Panc1 (cell line): ENCODE measurements around the gene TSHR. TPM values are rescaled to one million over a fixed set of nuclear protein-coding genes. Genes with fewer than 3 reads are reported as not detected.

Experiments used
- ATAC-seq: fragments of 200-7000 bp; cut with Tn5 transposase; 2 replicates; pipeline ENCODE4 v1.9.1; 2020; ENCODE audit warnings: mild to moderate bottlenecking, moderate library complexity
- BruUV-seq: library from RNA; stranded (reverse); fragments of 400-500 nt; replicated peaks from 2 replicates; lab custom pipeline; 2021; lab: Mats Ljungman, UMichigan
- CTCF ChIA-PET: fragments of 300-600 bp; sonication (Branson Sonifier 250); formaldehyde crosslinking; loops from one replicate; lab custom pipeline; 2022; ENCODE audit warnings: antibody characterized with exemption; lab: Charles Lee
- POLR2A ChIA-PET: fragments of 300-600 bp; sonication (Branson Sonifier 250); formaldehyde crosslinking; loops from one replicate; lab custom pipeline; 2022; ENCODE audit warnings: antibody characterized with exemption; lab: Charles Lee
- DNase-seq: peaks from one replicate; pipeline ENCODE4 v3.0.0-alpha.2; 2010; ENCODE audit warnings: low read depth, low spot score
- H3K27ac ChIP-seq: 2 replicates; pipeline ENCODE4 v1.5.1; 2011; ENCODE audit warnings: mild to moderate bottlenecking, low read length, inconsistent platforms
- H3K27me3 ChIP-seq: fragments of 200-500 bp; sonication (Bioruptor generic); 2 replicates; pipeline ENCODE4 v1.6.0; 2014; ENCODE audit warnings: low read length, inconsistent platforms; ENCODE audit not compliant: control insufficient read depth, insufficient read depth
- H3K36me3 ChIP-seq: fragments of 200-500 bp; sonication (Bioruptor generic); 2 replicates; pipeline ENCODE4 v1.5.1; 2014; ENCODE audit warnings: inconsistent platforms, mild to moderate bottlenecking, low read length, moderate library complexity; ENCODE audit not compliant: control insufficient read depth, insufficient read depth
- H3K4me1 ChIP-seq: 2 replicates; pipeline ENCODE4 v1.5.1; 2011; ENCODE audit warnings: inconsistent platforms, mild to moderate bottlenecking, low read length, moderate library complexity; ENCODE audit not compliant: control insufficient read depth, insufficient read depth
- H3K4me3 ChIP-seq, 2 experiments: 2 replicates each; pipeline ENCODE4 v1.5.1; 2011 to 2012; ENCODE audit warnings: low read depth in 2 of 2, low read length in 2 of 2, mild to moderate bottlenecking in 2 of 2, inconsistent platforms in 1 of 2, moderate library complexity in 1 of 2
- H3K9me3 ChIP-seq: fragments of 200-500 bp; sonication (Bioruptor generic); 2 replicates; pipeline ENCODE4 v1.5.1; 2014; ENCODE audit warnings: low read depth, mild to moderate bottlenecking, inconsistent platforms, low read length, moderate library complexity; ENCODE audit not compliant: control insufficient read depth, insufficient read depth
- POLR2AphosphoS5 ChIP-seq: IDR thresholded peaks from 2 replicates; pipeline ENCODE4 v1.6.1; 2012; ENCODE audit warnings: mild to moderate bottlenecking, low read depth, low read length, moderate library complexity
- SIN3A ChIP-seq: IDR thresholded peaks from 2 replicates; pipeline ENCODE4 v1.6.1; 2012; ENCODE audit warnings: low read depth, mild to moderate bottlenecking, low read length, moderate library complexity, borderline replicate concordance; ENCODE audit not compliant: insufficient read depth
- TCF7L2 ChIP-seq: IDR thresholded peaks from 2 replicates; pipeline ENCODE4 v1.6.1; 2011; ENCODE audit warnings: mild to moderate bottlenecking, low read depth, low read length, inconsistent platforms
- in situ Hi-C: cut with HindIII; loops from 2 replicates; pipeline ENCODE4 v1.10.0; 2016; ENCODE audit warnings: low sequenced_read_pairs, low pct_unique_long_range_greater_than_20kb
- intact Hi-C: fragments of 100-400 bp; cut with micrococcal nuclease; formaldehyde crosslinking; loops from one replicate; pipeline ENCODE4 v1.10.0; 2022; ENCODE audit not compliant: unreplicated experiment
- total RNA-seq: library from RNA; stranded (reverse); gene quantifications from one replicate; pipeline ENCODE4 v1.2.1, GENCODE V29; 2021; ENCODE audit not compliant: unreplicated experiment
- TF ChIP-seq, protein P1 (sequence below): fragments of 450-650 bp; IDR thresholded peaks from 2 replicates; pipeline ENCODE4 v1.5.1; 2017; ENCODE audit warnings: mild to moderate bottlenecking
- TF ChIP-seq, protein P2 (sequence below), 2 experiments: IDR thresholded peaks; 2 replicates each; pipeline ENCODE4 v1.6.1; 2011 to 2012; ENCODE audit warnings: low read depth in 2 of 2, control low read depth in 1 of 2, low read length in 1 of 2, mild to moderate bottlenecking in 1 of 2, moderate library complexity in 1 of 2; ENCODE audit not compliant: insufficient read depth in 1 of 2

TSHR gene
- total RNA-seq, 1 experiment from 2014 or later: not detected

DNA sequence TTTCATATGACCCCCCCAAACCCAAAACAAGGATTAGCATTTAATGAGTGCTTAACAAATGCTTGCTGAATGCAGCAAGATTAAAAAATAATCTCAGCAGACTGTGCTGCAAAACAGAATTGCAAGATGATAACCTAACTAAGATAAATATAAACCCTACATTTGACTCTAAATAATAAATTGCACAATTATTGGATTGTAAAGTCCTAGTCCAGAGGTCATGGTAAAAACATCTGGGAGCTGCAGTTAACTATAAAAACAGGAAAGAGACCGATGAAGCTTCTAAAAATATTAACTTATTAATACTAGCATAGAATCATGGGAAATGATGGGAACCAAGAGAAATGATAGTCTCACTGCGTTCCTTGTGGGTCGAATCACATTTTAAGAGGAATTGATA lies 37.2 kb downstream of the TSHR start:
- Histone ChIP-seq H3K36me3 (no peaks in the 10 kb centered on the region), H3K9me3 (no peaks in the 10 kb centered on the region), H3K4me1 (no peaks in the 10 kb centered on the region), H3K4me3 (no peak overlapping the region), H3K27ac (no peak overlapping the region), H3K27me3 (peaks cover 2% of the 10 kb centered on the region; the same call in 1 of the 2 replicates)
- intact Hi-C loops (no loop called here), in situ Hi-C loops (no loop called here)
- TF ChIP-seq TCF7L2: no peak
- TF ChIP-seq, protein P1, sequence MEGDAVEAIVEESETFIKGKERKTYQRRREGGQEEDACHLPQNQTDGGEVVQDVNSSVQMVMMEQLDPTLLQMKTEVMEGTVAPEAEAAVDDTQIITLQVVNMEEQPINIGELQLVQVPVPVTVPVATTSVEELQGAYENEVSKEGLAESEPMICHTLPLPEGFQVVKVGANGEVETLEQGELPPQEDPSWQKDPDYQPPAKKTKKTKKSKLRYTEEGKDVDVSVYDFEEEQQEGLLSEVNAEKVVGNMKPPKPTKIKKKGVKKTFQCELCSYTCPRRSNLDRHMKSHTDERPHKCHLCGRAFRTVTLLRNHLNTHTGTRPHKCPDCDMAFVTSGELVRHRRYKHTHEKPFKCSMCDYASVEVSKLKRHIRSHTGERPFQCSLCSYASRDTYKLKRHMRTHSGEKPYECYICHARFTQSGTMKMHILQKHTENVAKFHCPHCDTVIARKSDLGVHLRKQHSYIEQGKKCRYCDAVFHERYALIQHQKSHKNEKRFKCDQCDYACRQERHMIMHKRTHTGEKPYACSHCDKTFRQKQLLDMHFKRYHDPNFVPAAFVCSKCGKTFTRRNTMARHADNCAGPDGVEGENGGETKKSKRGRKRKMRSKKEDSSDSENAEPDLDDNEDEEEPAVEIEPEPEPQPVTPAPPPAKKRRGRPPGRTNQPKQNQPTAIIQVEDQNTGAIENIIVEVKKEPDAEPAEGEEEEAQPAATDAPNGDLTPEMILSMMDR: no peak
- no peak for TF ChIP-seq POLR2AphosphoS5
- TF ChIP-seq, protein P2, sequence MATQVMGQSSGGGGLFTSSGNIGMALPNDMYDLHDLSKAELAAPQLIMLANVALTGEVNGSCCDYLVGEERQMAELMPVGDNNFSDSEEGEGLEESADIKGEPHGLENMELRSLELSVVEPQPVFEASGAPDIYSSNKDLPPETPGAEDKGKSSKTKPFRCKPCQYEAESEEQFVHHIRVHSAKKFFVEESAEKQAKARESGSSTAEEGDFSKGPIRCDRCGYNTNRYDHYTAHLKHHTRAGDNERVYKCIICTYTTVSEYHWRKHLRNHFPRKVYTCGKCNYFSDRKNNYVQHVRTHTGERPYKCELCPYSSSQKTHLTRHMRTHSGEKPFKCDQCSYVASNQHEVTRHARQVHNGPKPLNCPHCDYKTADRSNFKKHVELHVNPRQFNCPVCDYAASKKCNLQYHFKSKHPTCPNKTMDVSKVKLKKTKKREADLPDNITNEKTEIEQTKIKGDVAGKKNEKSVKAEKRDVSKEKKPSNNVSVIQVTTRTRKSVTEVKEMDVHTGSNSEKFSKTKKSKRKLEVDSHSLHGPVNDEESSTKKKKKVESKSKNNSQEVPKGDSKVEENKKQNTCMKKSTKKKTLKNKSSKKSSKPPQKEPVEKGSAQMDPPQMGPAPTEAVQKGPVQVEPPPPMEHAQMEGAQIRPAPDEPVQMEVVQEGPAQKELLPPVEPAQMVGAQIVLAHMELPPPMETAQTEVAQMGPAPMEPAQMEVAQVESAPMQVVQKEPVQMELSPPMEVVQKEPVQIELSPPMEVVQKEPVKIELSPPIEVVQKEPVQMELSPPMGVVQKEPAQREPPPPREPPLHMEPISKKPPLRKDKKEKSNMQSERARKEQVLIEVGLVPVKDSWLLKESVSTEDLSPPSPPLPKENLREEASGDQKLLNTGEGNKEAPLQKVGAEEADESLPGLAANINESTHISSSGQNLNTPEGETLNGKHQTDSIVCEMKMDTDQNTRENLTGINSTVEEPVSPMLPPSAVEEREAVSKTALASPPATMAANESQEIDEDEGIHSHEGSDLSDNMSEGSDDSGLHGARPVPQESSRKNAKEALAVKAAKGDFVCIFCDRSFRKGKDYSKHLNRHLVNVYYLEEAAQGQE (IDR thresholded peaks at IDR 0.05; ENCODE audit: insufficient read depth in 1 of 2, low read depth in 2 of 2, low read length in 1 of 2): no peak
- TF ChIP-seq SIN3A: no peak
- ChIA-PET CTCF (no interaction called here), POLR2A (no interaction called here)
- DNase-seq (no peak), ATAC-seq (no peak)
- BruUV-seq: no TSS peak

DNA sequence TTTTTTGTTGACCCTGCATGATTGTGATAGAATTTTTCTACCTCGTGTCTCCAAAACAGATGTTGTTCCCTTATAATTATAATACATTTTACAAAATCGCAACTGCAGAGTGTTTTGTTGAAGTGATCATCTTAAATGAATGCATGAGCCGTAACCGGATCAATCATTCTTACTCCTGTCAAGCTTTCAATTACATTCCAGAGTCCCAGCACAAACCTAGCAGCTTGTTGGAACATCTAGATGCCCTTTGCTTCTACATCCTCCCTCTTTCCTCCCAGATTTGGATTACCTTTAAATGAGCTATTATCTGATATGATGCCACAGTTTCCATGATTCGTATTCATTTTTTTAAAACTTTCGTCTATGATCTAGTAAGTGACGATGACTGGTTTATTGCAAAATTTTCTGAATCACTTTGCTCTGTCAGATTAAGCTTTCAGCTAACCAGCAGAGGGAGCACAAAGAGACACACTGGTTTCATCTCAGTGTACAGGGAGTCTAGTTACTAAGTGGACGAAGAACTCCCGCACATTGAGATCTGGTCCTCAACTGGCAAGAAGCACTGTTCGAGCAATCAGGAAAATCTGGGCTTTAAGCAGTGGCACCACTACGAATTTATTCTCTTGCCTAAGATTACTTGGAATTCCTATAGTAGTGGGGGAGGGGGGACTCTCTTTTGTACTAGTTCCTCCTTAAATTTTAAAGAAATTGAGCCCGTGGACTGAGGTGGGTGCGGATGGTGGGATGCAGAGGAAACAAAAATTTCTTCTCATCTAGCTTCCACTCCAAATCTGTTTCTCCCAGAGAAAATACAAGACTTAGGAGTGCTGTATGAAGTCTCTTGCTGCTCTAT lies 40.9 kb downstream of the TSHR start:
- no TSS peak for BruUV-seq
- ChIA-PET POLR2A (no interaction called here), CTCF (interaction anchor here (0.7 to 1.4 kb wide), 3 partner anchors 41 to 215 kb away, joined by 5 to 6 read pairs (median 5); partner anchors contain the start of gene TSHR)
- in situ Hi-C loops: no loop called here
- Histone ChIP-seq H3K4me3 (no peak overlapping the region), H3K4me1 (no peaks in the 10 kb centered on the region), H3K9me3 (no peaks in the 10 kb centered on the region), H3K27ac (no peak overlapping the region), H3K36me3 (no peaks in the 10 kb centered on the region), H3K27me3 (peaks cover 4% of the 10 kb centered on the region)
- TF ChIP-seq, protein P1: peak; percentile 64
- no peak for TF ChIP-seq POLR2AphosphoS5
- no peak for TF ChIP-seq TCF7L2
- TF ChIP-seq, protein P2 (IDR thresholded peaks at IDR 0.05; ENCODE audit: insufficient read depth in 1 of 2, low read depth in 2 of 2, low read length in 1 of 2): no peak
- intact Hi-C loops: loop anchor here (5.0 kb wide), 1 partner anchor 166 kb away; no protein-coding TSS in a partner anchor
- DNase-seq: peak; percentile 12
- peak; percentile 86 for ATAC-seq
